Hematopoietic multipotent progenitor cell (in vitro differentiated cells): ENCODE measurements around the gene COBL. TPM values are rescaled to one million over a fixed set of nuclear protein-coding genes. Genes with fewer than 3 reads are reported as not detected.

Source experiments
- DNase-seq, 3 donors: peaks; one replicate each; pipeline ENCODE4 v3.0.0-alpha.2; 2011 to 2015; ENCODE audit warnings: low read depth in 2 of 3, low spot score in 2 of 3
- total RNA-seq: library from RNA; depleted of rRNA; stranded (reverse); fragments of >200 nt; gene quantifications from one replicate; pipeline ENCODE4 v1.2.3, GENCODE V29; 2012

Gene COBL
- total RNA-seq, 1 donor: 0.27 TPM

GRCh38 chr7:51328351-51328801 is 11.8 kb upstream of the COBL start:
- DNase-seq: no peak

GRCh38 chr7:51327287-51327717 is 10.7 kb upstream of the COBL start:
- no peak for DNase-seq

GRCh38 chr7:51326656-51327286 is 10.2 kb upstream of the COBL start:
- DNase-seq: no peak

GRCh38 chr7:51325908-51326307 is 9.3 kb upstream of the COBL start:
- DNase-seq: no peak

- no peak for DNase-seq
These were observed 8.7 kb upstream of the COBL start for GRCh38 chr7:51325261-51325676.

- no peak for DNase-seq
These were observed 7.7 kb upstream of the COBL start for GRCh38 chr7:51324206-51324898.

- DNase-seq: no peak
These were observed 5.4 kb upstream of the COBL start for GRCh38 chr7:51321961-51322515.

GRCh38 chr7:51318886-51319579 is 2.4 kb upstream of the COBL start:
- DNase-seq: no peak

GRCh38 chr7:51318001-51318400 is 1.4 kb upstream of the COBL start:
- no peak for DNase-seq

GRCh38 chr7:51317582-51317910 is 937 bp upstream of the COBL start:
- DNase-seq: no peak

- peak in 1 of 3 donors; percentile 43 for DNase-seq
These were observed 345 bp downstream of the COBL start for GRCh38 chr7:51316262-51316665.

- peak in 1 of 3 donors; percentile 34 for DNase-seq
These were observed 982 bp downstream of the COBL start for GRCh38 chr7:51315393-51316261.

GRCh38 chr7:51314726-51315125 is 1.9 kb downstream of the COBL start:
- DNase-seq: no peak

GRCh38 chr7:51313738-51314425 is 2.7 kb downstream of the COBL start:
- DNase-seq: no peak

GRCh38 chr7:51312951-51313737 is 3.5 kb downstream of the COBL start:
- no peak for DNase-seq

- no peak for DNase-seq
These were observed 5.4 kb downstream of the COBL start for GRCh38 chr7:51311166-51311565.

- no peak for DNase-seq
These were observed 6.5 kb downstream of the COBL start for GRCh38 chr7:51310131-51310583.

- no peak for DNase-seq
These were observed 7.1 kb downstream of the COBL start for GRCh38 chr7:51309361-51310130.
